NAMALWA (cell line): ENCODE data around the gene DOC2A.

Experiments used
- DNase-seq: peaks from one replicate; pipeline ENCODE4 v3.0.0-alpha.2; 2015; ENCODE audit warnings: low spot score

Gene DOC2A

GRCh38 chr16:30005341-30006094 is 5.3 kb downstream of the DOC2A start:
- DNase-seq, result peak; percentile 68

- no peak for DNase-seq
These were observed 6.0 kb downstream of the DOC2A start for GRCh38 chr16:30004811-30005242.

GRCh38 chr16:30004424-30004776 is 6.4 kb downstream of the DOC2A start:
- DNase-seq, result no peak

DNA sequence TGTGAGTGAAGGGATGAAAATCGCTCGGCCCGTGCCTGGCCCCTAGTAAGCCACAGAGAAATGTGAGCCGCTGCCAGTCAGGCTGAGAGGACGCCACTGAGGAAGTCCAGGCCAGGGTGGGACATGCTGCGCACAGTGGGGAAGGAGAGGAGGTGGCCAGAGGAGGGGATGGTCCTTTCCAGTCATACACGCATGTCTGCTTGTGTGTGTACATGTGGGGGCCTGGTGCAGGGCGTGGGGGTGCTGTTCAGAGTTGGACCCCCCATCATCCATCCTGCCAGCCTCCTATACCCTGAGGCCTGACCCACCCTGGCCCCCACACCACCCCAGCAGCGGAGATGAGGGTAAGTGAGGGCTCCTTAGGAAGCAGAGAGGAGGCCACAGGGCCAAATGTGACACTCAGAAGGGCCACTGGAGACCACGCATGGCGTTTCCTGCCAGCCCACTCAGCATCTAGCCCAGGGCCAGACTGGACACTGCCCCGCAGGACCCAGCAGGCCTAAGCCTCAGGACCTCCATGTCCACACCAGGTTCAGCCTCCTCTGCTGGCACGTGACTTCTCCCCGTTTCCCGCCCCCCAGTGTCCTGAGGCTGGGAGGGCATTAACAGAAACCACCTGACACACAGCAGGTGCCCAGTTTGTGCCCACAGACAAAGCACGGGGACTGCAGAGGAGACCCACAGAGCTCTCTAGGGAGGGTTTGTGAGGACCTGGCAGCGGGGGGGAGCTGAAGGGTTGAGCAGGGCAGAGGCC is 7.0 kb downstream of the DOC2A start:
- DNase-seq, result no peak

GRCh38 chr16:30002614-30003346 is 8.0 kb downstream of the DOC2A start:
- DNase-seq, result no peak

GRCh38 chr16:30000735-30001631 is 9.8 kb downstream of the DOC2A start:
- DNase-seq, result no peak

DNA sequence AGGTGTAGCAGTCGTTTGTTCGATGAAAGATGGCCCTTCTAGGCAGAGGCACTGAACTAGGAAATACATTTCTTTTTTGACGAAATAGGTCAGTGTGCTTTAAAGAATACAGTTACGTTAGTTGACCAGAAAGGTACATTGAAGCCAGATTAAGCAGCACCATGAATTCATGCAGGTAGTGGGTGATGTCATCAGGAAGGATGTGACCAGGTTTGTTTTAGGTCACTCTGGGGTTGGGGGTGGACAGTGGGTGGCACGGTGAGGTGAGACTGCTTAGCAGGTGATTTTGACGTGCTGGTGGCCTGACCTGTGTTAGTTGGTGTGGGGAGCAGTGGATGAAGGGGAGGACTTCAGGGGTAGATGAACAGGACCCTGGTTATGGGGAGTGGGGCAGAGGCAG is 11.2 kb downstream of the DOC2A start:
- no peak for DNase-seq

DNA sequence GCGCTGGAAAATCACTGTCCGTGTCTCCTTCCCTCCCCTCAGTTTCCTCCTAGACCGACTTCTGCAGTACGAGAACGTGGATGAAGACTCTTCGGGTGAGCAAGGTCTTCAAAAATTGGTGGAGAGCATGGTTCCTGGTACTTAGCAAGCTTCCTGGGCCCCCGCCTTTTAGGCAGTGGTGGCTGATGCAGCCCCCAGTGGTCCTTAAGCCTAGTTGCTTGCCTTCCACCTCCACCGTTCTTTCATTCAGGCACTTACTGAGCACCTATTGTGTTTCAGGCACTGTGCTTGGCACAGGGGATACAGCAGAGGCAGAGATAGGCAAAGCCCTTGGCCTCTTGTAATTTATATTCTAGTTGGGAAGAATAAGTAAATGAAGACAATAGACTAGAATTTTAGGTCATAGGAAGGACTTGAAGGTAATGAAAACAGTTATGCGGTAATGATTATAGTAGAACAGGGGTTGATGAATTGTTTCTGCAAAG is 14.0 kb downstream of the DOC2A start:
- peak; percentile 56 for DNase-seq

- peak; percentile 98 for DNase-seq
These were observed 14.7 kb downstream of the DOC2A start, which contains the start of gene INO80E for GRCh38 chr16:29995911-29996765. Gene INO80E, plus strand, starts transcription at chr16:29996241. Its CDS starts 70 bp downstream, at chr16:29996311.

GRCh38 chr16:29995324-29995910 is 15.4 kb downstream of the DOC2A start, which contains the start of gene HIRIP3:
Gene HIRIP3, minus strand, starts transcription at chr16:29995617. Its CDS starts 12 bp downstream, at chr16:29995605.
- DNase-seq, result peak; percentile 95

GRCh38 chr16:29994600-29995323 is 16.1 kb downstream of the DOC2A start:
- DNase-seq, result no peak

- DNase-seq, result no peak
These were observed 16.8 kb downstream of the DOC2A start for GRCh38 chr16:29993903-29994599.

DNA sequence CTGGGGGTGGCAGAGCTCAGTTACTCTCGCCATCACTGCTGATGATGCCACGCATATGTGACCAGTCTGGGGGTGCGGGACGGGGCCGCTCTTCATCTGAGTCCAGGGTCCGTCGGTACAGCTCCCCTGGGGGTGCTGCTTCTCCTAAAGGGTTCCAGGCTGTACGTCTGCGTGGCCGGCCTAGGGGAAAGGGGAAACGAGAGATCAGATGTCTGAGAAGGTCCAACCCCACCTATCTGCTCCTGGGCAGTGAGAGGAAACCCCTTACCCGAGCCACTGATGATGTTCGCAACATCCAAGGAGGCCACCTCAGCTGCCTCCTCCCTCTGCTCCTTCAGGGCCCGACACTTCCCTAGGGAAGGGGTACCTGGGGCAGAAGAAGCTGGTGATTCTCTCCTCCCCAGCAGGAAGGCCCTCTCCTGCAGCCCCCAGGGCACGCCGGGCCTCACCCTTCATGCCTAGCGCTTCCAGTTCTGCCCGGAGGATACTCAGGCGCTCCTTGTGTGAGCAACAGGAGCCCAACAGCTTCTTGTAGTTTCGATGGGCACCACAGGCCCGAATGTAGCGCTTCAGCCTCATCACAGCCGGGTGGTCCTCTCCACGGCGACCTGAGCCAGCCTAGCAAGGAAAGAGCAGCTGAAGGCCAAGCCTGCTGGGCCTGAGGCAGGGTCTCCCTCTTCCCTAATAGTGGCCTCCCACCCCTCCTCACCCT is 17.5 kb downstream of the DOC2A start:
- no peak for DNase-seq

DNA sequence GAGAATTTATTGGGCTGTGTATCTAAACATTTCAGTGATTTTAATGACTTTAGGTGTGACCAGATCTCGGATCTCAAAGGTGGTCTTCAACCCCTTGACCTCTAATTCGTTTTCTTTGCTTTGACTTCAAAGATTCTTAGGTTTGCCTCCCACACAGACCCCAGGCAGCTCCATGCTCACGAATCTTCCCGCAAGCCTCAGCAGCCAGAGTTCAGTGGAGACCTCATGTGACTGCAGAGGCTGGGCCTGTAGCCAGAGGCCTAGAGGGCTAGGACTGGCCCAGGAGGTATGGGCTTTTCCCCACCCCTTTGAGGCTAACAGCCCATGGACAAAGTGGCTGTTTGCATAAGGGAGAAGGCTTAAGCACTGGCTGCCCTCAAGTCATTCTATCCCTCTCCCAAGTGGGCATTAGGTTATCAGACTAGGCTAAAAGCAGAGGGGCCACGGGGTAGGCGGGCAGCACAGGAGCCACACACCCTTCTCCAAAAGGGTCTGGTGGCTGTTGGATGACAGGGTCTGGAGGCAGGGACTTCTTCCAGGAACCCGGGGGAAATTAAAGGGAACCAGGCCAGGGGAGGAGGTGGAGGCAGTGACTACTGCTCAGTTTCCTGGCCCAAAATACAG is 18.4 kb downstream of the DOC2A start:
- DNase-seq, result no peak

DNA sequence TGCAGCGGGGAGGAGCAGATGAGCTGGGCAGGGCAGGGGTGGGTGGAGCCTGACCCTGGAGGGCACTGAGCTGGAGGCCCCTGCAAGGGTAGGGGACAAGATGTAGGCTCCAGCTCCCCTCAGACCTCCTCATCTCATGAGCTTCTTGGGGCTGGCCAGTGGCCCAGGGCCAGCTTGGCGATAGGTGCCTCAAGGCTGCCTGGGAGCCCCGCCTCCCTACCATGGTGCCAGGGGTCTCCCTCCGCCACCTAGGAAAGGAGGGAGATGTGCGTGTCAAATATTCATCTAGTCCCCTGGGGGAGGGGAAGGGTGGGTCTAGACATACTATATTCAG is 19.3 kb downstream of the DOC2A start:
- no peak for DNase-seq

- DNase-seq, result no peak
These were observed 19.8 kb downstream of the DOC2A start for GRCh38 chr16:29990883-29991570.

DNA sequence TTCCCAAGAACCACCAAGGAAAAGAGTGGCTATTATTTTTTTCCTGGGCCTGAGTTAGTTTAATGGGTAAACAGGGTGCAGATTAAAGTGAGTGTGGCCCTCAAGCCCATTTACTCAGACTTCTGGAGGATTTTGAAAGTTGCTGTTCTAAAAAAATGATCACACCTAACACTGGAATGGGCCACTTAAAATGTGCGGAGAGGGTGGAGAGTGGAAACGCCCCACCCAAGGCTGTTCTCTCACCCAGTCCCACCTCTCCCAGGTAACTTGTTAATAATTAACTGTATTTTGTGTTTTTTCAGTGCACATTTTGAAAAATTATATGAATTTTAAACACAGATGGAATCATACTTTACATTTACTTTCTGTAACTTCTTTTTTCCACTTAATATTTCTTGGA is 20.8 kb downstream of the DOC2A start:
- DNase-seq, result no peak
